ENCODE measurements around the gene INPP5F. TPM values are rescaled to one million over a fixed set of nuclear protein-coding genes. Genes with fewer than 3 reads are reported as not detected.

INPP5F gene
- total RNA-seq, 1 experiment from 2014 or later = 141 TPM

GRCh38 chr10:119748871-119749270 lies 23.0 kb downstream of the INPP5F start:
- no peaks in the 10 kb centered on the region for H3K36me3 ChIP-seq (replicated peaks; ENCODE audit: control insufficient read depth, insufficient read depth, low read length)
- H3K4me3 ChIP-seq (ENCODE audit: insufficient read depth, low read depth, low read length) = no peak overlapping the region
- DNase-seq = no peak
- no peaks in the 10 kb centered on the region for H3K27me3 ChIP-seq (ENCODE audit: control insufficient read depth, insufficient read depth, low read length)

DNA sequence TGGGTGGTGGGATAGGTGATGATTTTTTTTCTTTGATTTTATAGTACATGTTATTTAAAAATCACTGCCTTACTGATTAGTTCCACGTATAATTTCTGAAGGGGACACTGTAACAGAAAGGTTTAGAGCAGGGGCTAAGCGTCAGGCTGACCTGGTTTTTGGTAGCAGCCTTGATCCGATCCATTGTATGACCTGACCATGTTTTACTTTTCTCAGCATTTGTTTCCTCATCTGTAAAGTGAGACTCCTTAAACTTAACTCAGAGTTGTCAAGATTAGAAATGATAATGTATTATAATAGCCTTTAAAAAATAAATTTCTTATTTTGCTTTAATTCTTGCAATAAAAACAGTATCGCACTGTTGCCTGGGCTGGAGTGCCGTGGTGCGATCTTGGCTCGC lies 23.6 kb downstream of the INPP5F start:
- Histone ChIP-seq H3K4me3 (ENCODE audit: insufficient read depth, low read depth, low read length) (no peak overlapping the region), H3K36me3 (replicated peaks; ENCODE audit: control insufficient read depth, insufficient read depth, low read length) (no peaks in the 10 kb centered on the region), H3K27me3 (ENCODE audit: control insufficient read depth, insufficient read depth, low read length) (no peaks in the 10 kb centered on the region)
- DNase-seq = no peak

DNA sequence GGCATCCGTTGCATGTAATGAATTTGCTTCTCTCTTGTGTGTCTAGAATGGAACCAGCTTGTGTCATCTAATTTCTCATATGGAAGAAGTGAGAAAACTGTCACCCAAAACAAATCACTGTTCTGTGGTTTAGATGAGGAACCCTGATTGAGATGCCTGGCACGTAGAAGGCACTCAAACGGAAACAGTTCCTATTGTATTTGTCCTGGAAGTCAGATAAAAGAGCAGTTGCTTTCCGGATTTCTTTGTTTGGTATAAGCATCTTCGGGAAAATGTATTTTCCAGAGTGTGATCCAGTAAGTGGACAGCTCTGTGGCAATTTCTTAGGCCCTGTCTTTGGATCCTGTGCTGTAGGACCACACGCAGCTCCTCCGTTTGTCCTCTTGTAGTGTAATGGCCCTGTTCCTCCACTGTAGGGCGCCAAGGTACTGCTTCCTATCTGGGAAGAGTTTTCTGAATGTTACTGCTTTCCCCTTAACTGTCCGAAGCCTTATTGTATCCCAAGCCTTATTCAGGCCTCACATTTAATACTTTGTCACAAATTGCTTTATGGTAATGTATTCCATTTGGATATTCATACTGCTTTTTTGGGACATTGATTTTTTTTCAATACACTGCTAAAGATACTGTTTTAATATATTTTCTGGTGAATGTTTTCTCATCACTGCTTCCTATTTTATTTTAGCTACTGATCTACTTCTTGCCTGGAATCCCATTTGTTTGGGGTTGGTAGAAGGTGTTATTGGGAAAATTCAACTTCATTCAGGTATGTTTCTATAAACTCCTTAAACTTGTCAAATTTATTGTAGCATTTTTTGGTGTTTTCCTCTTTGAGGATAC lies 24.8 kb downstream of the INPP5F start:
- no peaks in the 10 kb centered on the region for H3K36me3 ChIP-seq (replicated peaks; ENCODE audit: control insufficient read depth, insufficient read depth, low read length)
- no peaks in the 10 kb centered on the region for H3K27me3 ChIP-seq (ENCODE audit: control insufficient read depth, insufficient read depth, low read length)
- no peak overlapping the region for H3K4me3 ChIP-seq (ENCODE audit: insufficient read depth, low read depth, low read length)
- peak; percentile 71 for DNase-seq

DNA sequence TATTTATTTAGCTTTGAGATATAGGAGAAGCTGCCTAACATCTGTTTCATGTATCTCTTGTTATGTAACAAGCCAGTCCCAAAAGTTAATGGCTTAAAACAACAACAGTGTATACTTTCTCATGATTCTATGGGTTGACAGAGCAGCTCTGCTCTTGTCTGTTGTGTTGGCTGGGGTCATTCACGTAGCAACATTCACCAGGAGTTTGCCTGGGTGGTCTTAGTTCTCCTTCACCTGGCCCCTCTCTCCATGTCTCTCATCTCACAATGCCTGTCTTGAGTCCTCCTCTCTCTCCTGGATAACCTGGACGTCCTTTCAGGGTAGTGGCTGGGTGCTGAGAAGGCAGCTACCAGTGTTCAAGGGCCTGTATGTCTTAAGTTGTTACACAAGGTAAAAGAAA lies 27.5 kb downstream of the INPP5F start:
- DNase-seq = no peak
- Histone ChIP-seq H3K27me3 (ENCODE audit: control insufficient read depth, insufficient read depth, low read length) (no peaks in the 10 kb centered on the region), H3K4me3 (ENCODE audit: insufficient read depth, low read depth, low read length) (no peak overlapping the region), H3K36me3 (replicated peaks; ENCODE audit: control insufficient read depth, insufficient read depth, low read length) (no peaks in the 10 kb centered on the region)

DNA sequence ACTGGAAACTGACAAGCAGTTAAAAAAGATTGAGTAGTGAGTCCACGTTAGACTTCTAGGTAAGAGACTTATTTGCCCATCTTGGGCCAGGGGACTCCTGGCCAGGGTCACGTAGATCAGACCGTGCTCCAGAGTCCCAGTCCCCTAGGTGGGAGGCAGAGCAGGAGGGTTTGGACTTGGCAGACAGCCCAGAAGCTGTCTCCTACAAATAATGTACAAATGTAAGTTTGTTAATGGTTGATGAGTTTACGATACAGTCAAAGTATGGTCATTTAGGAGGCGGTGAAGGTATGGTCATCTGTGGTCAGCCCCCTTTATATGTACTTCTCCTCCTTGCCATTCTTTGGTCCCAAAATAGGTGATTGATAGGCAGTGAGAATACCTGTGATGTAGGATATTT lies 28.2 kb downstream of the INPP5F start:
- no peaks in the 10 kb centered on the region for H3K36me3 ChIP-seq (replicated peaks; ENCODE audit: control insufficient read depth, insufficient read depth, low read length)
- DNase-seq = no peak
- H3K27me3 ChIP-seq (ENCODE audit: control insufficient read depth, insufficient read depth, low read length) = no peaks in the 10 kb centered on the region
- H3K4me3 ChIP-seq (ENCODE audit: insufficient read depth, low read depth, low read length) = no peak overlapping the region

- no peak overlapping the region for H3K4me3 ChIP-seq (ENCODE audit: insufficient read depth, low read depth, low read length)
- DNase-seq = no peak
- no peaks in the 10 kb centered on the region for H3K36me3 ChIP-seq (replicated peaks; ENCODE audit: control insufficient read depth, insufficient read depth, low read length)
- H3K27me3 ChIP-seq (ENCODE audit: control insufficient read depth, insufficient read depth, low read length) = no peaks in the 10 kb centered on the region
Measured at GRCh38 chr10:119754936-119755335, 29.1 kb downstream of the INPP5F start.

- H3K4me3 ChIP-seq (ENCODE audit: insufficient read depth, low read depth, low read length) = no peak overlapping the region
- H3K27me3 ChIP-seq (ENCODE audit: control insufficient read depth, insufficient read depth, low read length) = no peaks in the 10 kb centered on the region
- H3K36me3 ChIP-seq (replicated peaks; ENCODE audit: control insufficient read depth, insufficient read depth, low read length) = no peaks in the 10 kb centered on the region
- DNase-seq = no peak
Measured at GRCh38 chr10:119755446-119755845, 29.6 kb downstream of the INPP5F start.

GRCh38 chr10:119758448-119759195 lies 32.8 kb downstream of the INPP5F start:
- H3K4me3 ChIP-seq (ENCODE audit: insufficient read depth, low read depth, low read length) = no peak overlapping the region
- no peaks in the 10 kb centered on the region for H3K27me3 ChIP-seq (ENCODE audit: control insufficient read depth, insufficient read depth, low read length)
- no peak for DNase-seq
- no peaks in the 10 kb centered on the region for H3K36me3 ChIP-seq (replicated peaks; ENCODE audit: control insufficient read depth, insufficient read depth, low read length)

- Histone ChIP-seq H3K36me3 (replicated peaks; ENCODE audit: control insufficient read depth, insufficient read depth, low read length) (no peaks in the 10 kb centered on the region), H3K4me3 (ENCODE audit: insufficient read depth, low read depth, low read length) (no peak overlapping the region), H3K27me3 (ENCODE audit: control insufficient read depth, insufficient read depth, low read length) (no peaks in the 10 kb centered on the region)
- no peak for DNase-seq
Measured at GRCh38 chr10:119759832-119760231, 34.0 kb downstream of the INPP5F start.

- no peak for DNase-seq
- H3K27me3 ChIP-seq (ENCODE audit: control insufficient read depth, insufficient read depth, low read length) = no peaks in the 10 kb centered on the region
- no peaks in the 10 kb centered on the region for H3K36me3 ChIP-seq (replicated peaks; ENCODE audit: control insufficient read depth, insufficient read depth, low read length)
- no peak overlapping the region for H3K4me3 ChIP-seq (ENCODE audit: insufficient read depth, low read depth, low read length)
Measured at GRCh38 chr10:119761106-119761505, 35.3 kb downstream of the INPP5F start.

DNA sequence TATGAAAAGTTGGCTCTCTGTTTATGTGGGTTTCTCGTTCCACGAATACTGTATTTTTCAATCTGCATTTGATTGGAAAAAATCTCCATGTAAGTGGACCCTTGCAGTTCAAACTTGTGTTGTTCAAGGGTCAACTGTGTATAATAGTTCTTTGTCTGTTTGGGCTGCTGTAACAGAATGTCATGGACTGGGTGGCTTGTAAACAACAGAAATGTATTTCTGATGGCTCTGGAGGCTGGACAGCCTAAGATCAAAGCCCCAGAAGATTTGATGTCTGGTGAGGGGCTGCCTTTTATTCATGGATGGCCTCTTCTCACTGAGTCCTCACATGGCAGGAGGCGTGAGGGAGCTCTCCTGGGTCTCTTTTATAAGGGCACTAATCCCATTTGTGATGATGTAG lies 36.2 kb downstream of the INPP5F start:
- Histone ChIP-seq H3K36me3 (replicated peaks; ENCODE audit: control insufficient read depth, insufficient read depth, low read length) (no peaks in the 10 kb centered on the region), H3K4me3 (ENCODE audit: insufficient read depth, low read depth, low read length) (no peak overlapping the region), H3K27me3 (ENCODE audit: control insufficient read depth, insufficient read depth, low read length) (no peaks in the 10 kb centered on the region)
- DNase-seq = no peak

DNA sequence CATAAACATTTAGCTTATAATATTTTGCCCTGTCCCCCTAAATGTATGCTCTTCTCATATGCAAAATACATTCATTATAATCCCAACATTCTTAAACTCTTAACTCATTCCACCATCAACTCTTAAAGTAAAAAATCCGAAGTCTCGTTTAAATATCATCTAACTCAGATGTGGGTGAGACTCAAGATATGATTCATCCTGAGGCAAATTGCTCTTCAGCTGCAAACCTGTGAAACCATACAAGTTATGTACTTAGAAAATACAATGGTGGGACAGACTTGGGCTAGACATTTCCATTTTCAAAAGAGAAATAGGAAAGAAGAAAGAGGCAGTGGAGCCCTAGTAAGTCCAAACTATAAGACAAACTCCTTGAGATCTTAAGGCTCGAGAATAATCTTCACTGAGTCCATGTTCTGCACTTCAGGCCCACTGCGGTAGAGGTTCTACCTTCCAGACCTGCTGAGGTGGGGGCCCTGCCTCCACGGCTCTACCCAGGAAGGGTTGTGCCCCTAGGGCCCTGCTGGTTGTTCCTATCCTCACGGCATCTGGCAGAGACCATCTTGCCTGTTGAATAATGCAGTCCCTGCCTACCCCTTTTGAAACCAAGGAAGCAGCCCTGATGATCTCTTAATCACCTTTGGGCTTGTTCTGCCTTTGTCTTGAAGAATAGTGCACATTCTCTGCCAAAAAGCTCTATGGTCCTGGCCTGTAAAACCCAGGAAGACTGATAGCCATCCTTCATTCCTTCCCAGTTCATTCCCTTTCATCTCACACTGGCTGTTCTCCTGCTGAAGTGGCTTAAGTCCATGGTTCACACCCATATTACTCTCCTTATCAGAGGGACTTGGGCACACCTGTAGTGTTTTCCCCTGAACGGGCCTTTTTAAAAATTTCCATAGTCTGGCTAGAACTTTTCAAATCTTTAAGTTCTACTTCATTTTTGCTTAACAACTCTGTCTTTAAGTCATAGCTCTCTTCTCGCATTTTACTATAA lies 37.3 kb downstream of the INPP5F start:
- no peak overlapping the region for H3K4me3 ChIP-seq (ENCODE audit: insufficient read depth, low read depth, low read length)
- no peak for DNase-seq
- H3K27me3 ChIP-seq (ENCODE audit: control insufficient read depth, insufficient read depth, low read length) = no peaks in the 10 kb centered on the region
- H3K36me3 ChIP-seq (replicated peaks; ENCODE audit: control insufficient read depth, insufficient read depth, low read length) = no peaks in the 10 kb centered on the region

GRCh38 chr10:119768455-119769094 lies 42.7 kb downstream of the INPP5F start:
- Histone ChIP-seq H3K27me3 (ENCODE audit: control insufficient read depth, insufficient read depth, low read length) (no peaks in the 10 kb centered on the region), H3K4me3 (ENCODE audit: insufficient read depth, low read depth, low read length) (no peak overlapping the region), H3K36me3 (replicated peaks; ENCODE audit: control insufficient read depth, insufficient read depth, low read length) (no peaks in the 10 kb centered on the region)
- DNase-seq = no peak

- DNase-seq = no peak
- H3K4me3 ChIP-seq (ENCODE audit: insufficient read depth, low read depth, low read length) = no peak overlapping the region
- H3K27me3 ChIP-seq (ENCODE audit: control insufficient read depth, insufficient read depth, low read length) = no peaks in the 10 kb centered on the region
- H3K36me3 ChIP-seq (replicated peaks; ENCODE audit: control insufficient read depth, insufficient read depth, low read length) = no peaks in the 10 kb centered on the region
Measured at GRCh38 chr10:119769886-119770285, 44.0 kb downstream of the INPP5F start.
